Measurements from ENCODE around the gene SAMD8. TPM values are rescaled to one million over a fixed set of nuclear protein-coding genes. Genes with fewer than 3 reads are reported as not detected.
A peak's percentile ranks its signal among the peaks of the same experiment; 100 is the strongest.
"Not testable (repeated sequence)": the region's sequence is repeated elsewhere in the genome, so short reads cannot be mapped to it uniquely, and the experiment has no call there.

Gene SAMD8
- total RNA-seq, 1 donor from 2014 or later, result 24.6 TPM

- Histone ChIP-seq H3K9me3 (replicated peaks) (no peaks in the 10 kb centered on the region), H3K36me3 (no peaks in the 10 kb centered on the region), H3K4me1 (peaks cover 11% of the 10 kb centered on the region), H3K4me3 (no peak overlapping the region), H3K27ac (replicated peaks) (no peak overlapping the region), H3K27me3 (ENCODE audit: low read depth) (no peaks in the 10 kb centered on the region)
- DNase-seq, result no peak
- intact Hi-C loops (cut with micrococcal nuclease), result no loop called here
- no peak for TF ChIP-seq CTCF (IDR thresholded peaks at IDR 0.05; ENCODE audit: borderline replicate concordance)
Observed at GRCh38 chr10:75197906-75198305, 86.5 kb downstream of the SAMD8 start.

GRCh38 chr10:75199949-75200348, 88.5 kb downstream of the SAMD8 start:
- DNase-seq; H3K27ac ChIP-seq (replicated peaks); H3K27me3 ChIP-seq (ENCODE audit: low read depth); H3K9me3 ChIP-seq (replicated peaks); H3K4me3 ChIP-seq; intact Hi-C loops (cut with micrococcal nuclease); H3K36me3 ChIP-seq: not testable (repeated sequence)
- peaks cover 25% of the 10 kb centered on the region for H3K4me1 ChIP-seq

GRCh38 chr10:75201793-75202307, 90.4 kb downstream of the SAMD8 start:
- intact Hi-C loops (cut with micrococcal nuclease), result no loop called here
- DNase-seq, result no peak
- H3K9me3 ChIP-seq (replicated peaks), result no peaks in the 10 kb centered on the region
- no peaks in the 10 kb centered on the region for H3K36me3 ChIP-seq
- H3K27me3 ChIP-seq (ENCODE audit: low read depth), result no peaks in the 10 kb centered on the region
- H3K4me3 ChIP-seq, result no peak overlapping the region
- peaks cover 25% of the 10 kb centered on the region for H3K4me1 ChIP-seq
- TF ChIP-seq CTCF (IDR thresholded peaks at IDR 0.05; ENCODE audit: borderline replicate concordance), result no peak
- peak overlapping the region; percentile 84 for H3K27ac ChIP-seq (replicated peaks)

GRCh38 chr10:75202321-75203045, 91.0 kb downstream of the SAMD8 start:
- no peaks in the 10 kb centered on the region for H3K36me3 ChIP-seq
- peaks cover 25% of the 10 kb centered on the region for H3K4me1 ChIP-seq
- H3K27ac ChIP-seq (replicated peaks), result peak overlapping the region; percentile 84
- peak; percentile 81 for DNase-seq
- H3K4me3 ChIP-seq, result no peak overlapping the region
- intact Hi-C loops (cut with micrococcal nuclease), result no loop called here
- H3K9me3 ChIP-seq (replicated peaks), result no peaks in the 10 kb centered on the region
- TF ChIP-seq CTCF (IDR thresholded peaks at IDR 0.05; ENCODE audit: borderline replicate concordance), result no peak
- no peaks in the 10 kb centered on the region for H3K27me3 ChIP-seq (ENCODE audit: low read depth)

GRCh38 chr10:75203046-75203620, 91.7 kb downstream of the SAMD8 start:
- intact Hi-C loops (cut with micrococcal nuclease); H3K9me3 ChIP-seq (replicated peaks); H3K36me3 ChIP-seq; H3K27me3 ChIP-seq (ENCODE audit: low read depth); H3K4me3 ChIP-seq; DNase-seq: not testable (repeated sequence)
- Histone ChIP-seq H3K4me1 (peaks cover 27% of the 10 kb centered on the region), H3K27ac (replicated peaks) (peak overlapping the region; percentile 84)

GRCh38 chr10:75203724-75204123, 92.3 kb downstream of the SAMD8 start:
- intact Hi-C loops (cut with micrococcal nuclease), result no loop called here
- H3K4me3 ChIP-seq, result no peak overlapping the region
- peak overlapping the region; percentile 84 for H3K27ac ChIP-seq (replicated peaks)
- no peak for DNase-seq
- no peaks in the 10 kb centered on the region for H3K36me3 ChIP-seq
- H3K27me3 ChIP-seq (ENCODE audit: low read depth), result no peaks in the 10 kb centered on the region
- H3K9me3 ChIP-seq (replicated peaks), result no peaks in the 10 kb centered on the region
- peaks cover 29% of the 10 kb centered on the region for H3K4me1 ChIP-seq
- TF ChIP-seq CTCF (IDR thresholded peaks at IDR 0.05; ENCODE audit: borderline replicate concordance), result peak; percentile 29
